Measurements from ENCODE around the gene TXK.

TXK gene

GRCh38 chr4:48130100-48130499, 4.0 kb downstream of the TXK start:
- TF ChIP-seq CTCF (IDR thresholded peaks at IDR 0.05; ENCODE audit: control extremely low read depth, extremely low read depth, low read depth, missing control alignments) = no peak
- POLR2A ChIA-PET = no interaction called here

GRCh38 chr4:48129307-48130014, 4.6 kb downstream of the TXK start:
- ChIA-PET CTCF (interaction anchor here (1.1 to 4.3 kb wide), 6 partner anchors 10 to 417 kb away, joined by 4 to 44 read pairs (median 7); no protein-coding TSS in a partner anchor), POLR2A (no interaction called here)
- no peak for TF ChIP-seq CTCF (IDR thresholded peaks at IDR 0.05; ENCODE audit: control extremely low read depth, extremely low read depth, low read depth, missing control alignments)
- peak; percentile 21 for DNase-seq (ENCODE audit: extremely low spot score)

More at GRCh38 chr4:48130100-48130499, 4.0 kb downstream of the TXK start:
- CTCF ChIA-PET = interaction anchor here (1.1 to 4.3 kb wide), 5 partner anchors 9 to 416 kb away, joined by 4 to 44 read pairs (median 9); no protein-coding TSS in a partner anchor
- DNase-seq (ENCODE audit: extremely low spot score) = no peak

- peak; percentile 67 for DNase-seq (ENCODE audit: extremely low spot score)
- peak; percentile 63 for TF ChIP-seq CTCF (IDR thresholded peaks at IDR 0.05; ENCODE audit: control extremely low read depth, extremely low read depth, low read depth, missing control alignments)
- ChIA-PET POLR2A (no interaction called here), CTCF (interaction anchor here (0.6 to 4.3 kb wide), 23 partner anchors 10 to 834 kb away, joined by 3 to 44 read pairs (median 4); no protein-coding TSS in a partner anchor)
These were observed 6.2 kb downstream of the TXK start for GRCh38 chr4:48127682-48128404.

- no peak for DNase-seq (ENCODE audit: extremely low spot score)
- TF ChIP-seq CTCF (IDR thresholded peaks at IDR 0.05; ENCODE audit: control extremely low read depth, extremely low read depth, low read depth, missing control alignments) = no peak
- CTCF ChIA-PET = interaction anchor here (0.8 to 4.3 kb wide), 14 partner anchors 9 to 419 kb away, joined by 3 to 44 read pairs (median 6); no protein-coding TSS in a partner anchor
- POLR2A ChIA-PET = no interaction called here
These were observed 6.8 kb downstream of the TXK start for GRCh38 chr4:48127231-48127630.

GRCh38 chr4:48126621-48127020, 7.4 kb downstream of the TXK start:
- POLR2A ChIA-PET = no interaction called here

More at GRCh38 chr4:48126621-48127020, 7.4 kb downstream of the TXK start:
- no peak for TF ChIP-seq CTCF (IDR thresholded peaks at IDR 0.05; ENCODE audit: control extremely low read depth, extremely low read depth, low read depth, missing control alignments)
- CTCF ChIA-PET = interaction anchor here (0.7 to 4.3 kb wide), 9 partner anchors 9 to 170 kb away, joined by 3 to 44 read pairs (median 6); no protein-coding TSS in a partner anchor
- DNase-seq (ENCODE audit: extremely low spot score) = no peak
